Activated T-cell treated with anti-CD3 and anti-CD28 coated beads for 4 hours (primary cell): Measurements from ENCODE around the gene SLC34A3.

Source experiments
- DNase-seq: peaks from one replicate; pipeline ENCODE4 v3.0.0-alpha.2; 2020

Gene SLC34A3

GRCh38 chr9:137218754-137219271, 11.9 kb upstream of the SLC34A3 start:
- DNase-seq, result no peak

- no peak for DNase-seq
Observed at GRCh38 chr9:137219757-137220316, 10.9 kb upstream of the SLC34A3 start.

- no peak for DNase-seq
Observed at GRCh38 chr9:137220317-137221094, 10.2 kb upstream of the SLC34A3 start.

- no peak for DNase-seq
Observed at GRCh38 chr9:137221095-137221505, 9.6 kb upstream of the SLC34A3 start.

- no peak for DNase-seq
Observed at GRCh38 chr9:137221506-137222111, 9.1 kb upstream of the SLC34A3 start.

GRCh38 chr9:137222190-137223077, 8.3 kb upstream of the SLC34A3 start, which contains the start of gene RNF208:
TSS of gene RNF208 (minus strand) at chr9:137222240. CDS start at chr9:137221212, 1,028 bp downstream.
- DNase-seq, result no peak

DNA sequence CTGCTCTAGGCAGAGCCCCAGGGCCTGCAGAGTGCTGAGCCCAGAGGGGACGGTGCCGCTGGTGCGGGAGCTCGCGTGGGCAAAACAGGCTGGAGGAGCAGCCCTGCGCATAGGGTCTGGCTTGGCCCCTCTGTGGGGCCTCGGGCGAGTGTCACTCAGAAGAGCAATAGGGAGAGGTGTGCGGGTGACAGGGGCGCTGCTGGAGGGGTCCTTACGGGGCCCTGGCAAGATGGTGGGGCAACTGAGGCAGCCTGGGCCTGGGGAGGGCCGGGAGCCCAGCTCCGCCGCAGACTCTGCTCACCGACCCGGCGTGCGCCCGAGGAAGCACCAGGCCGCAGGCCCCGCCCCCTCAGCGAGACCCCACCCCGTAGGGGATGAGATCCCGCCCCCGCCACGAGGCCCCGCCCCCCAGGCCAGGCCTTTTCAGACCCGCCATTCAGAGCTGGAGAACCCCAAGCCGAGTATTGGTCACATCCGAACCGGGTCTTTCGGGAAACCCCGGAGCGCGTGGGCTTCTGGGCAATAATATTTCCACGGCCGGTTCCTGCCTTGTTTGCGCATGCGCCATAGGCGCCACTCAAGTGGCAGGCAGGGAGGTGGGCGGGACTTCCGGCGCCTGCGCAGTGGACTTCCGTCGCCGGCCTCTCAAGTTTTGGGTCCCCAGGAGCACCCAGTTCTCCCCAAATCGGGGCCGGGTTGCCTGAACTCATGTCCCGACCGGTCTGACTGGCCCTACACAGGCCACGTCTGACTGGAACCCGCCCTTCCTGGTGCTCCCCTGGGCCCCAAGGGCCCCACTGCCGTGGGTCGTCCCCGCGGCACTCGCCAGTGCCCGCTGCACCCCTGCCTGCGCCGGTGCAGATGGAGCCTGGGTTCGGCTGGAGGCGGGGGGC, 7.4 kb upstream of the SLC34A3 start:
- peak; percentile 99 for DNase-seq

- no peak for DNase-seq
Observed at GRCh38 chr9:137224830-137225694, 5.6 kb upstream of the SLC34A3 start, which contains the start of gene CYSRT1. TSS of gene CYSRT1 (plus strand) at chr9:137225174. CDS start at chr9:137225622, 448 bp downstream.

DNA sequence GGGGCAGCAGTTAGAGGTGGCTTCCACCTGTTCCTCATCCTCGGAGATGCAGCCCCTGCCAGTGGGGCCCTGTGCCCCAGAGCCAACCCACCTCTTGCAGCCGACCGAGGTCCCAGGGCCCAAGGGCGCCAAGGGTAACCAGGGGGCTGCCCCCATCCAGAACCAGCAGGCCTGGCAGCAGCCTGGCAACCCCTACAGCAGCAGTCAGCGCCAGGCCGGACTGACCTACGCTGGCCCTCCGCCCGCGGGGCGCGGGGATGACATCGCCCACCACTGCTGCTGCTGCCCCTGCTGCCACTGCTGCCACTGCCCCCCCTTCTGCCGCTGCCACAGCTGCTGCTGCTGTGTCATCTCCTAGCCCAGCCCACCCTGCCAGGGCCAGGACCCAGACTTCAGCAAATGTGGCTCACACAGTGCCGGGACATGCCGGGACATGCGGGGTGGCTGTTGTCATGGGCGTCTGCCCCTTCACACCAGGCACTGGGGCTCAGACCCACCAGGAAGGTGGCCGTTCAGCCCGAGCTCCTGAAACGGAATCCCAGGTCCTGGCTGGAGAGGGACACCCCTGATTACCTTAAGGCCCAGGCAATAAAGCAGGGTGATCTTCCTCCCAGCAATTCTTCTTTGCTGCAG, 4.9 kb upstream of the SLC34A3 start:
- no peak for DNase-seq

GRCh38 chr9:137226338-137227053, 4.2 kb upstream of the SLC34A3 start:
- no peak for DNase-seq

DNA sequence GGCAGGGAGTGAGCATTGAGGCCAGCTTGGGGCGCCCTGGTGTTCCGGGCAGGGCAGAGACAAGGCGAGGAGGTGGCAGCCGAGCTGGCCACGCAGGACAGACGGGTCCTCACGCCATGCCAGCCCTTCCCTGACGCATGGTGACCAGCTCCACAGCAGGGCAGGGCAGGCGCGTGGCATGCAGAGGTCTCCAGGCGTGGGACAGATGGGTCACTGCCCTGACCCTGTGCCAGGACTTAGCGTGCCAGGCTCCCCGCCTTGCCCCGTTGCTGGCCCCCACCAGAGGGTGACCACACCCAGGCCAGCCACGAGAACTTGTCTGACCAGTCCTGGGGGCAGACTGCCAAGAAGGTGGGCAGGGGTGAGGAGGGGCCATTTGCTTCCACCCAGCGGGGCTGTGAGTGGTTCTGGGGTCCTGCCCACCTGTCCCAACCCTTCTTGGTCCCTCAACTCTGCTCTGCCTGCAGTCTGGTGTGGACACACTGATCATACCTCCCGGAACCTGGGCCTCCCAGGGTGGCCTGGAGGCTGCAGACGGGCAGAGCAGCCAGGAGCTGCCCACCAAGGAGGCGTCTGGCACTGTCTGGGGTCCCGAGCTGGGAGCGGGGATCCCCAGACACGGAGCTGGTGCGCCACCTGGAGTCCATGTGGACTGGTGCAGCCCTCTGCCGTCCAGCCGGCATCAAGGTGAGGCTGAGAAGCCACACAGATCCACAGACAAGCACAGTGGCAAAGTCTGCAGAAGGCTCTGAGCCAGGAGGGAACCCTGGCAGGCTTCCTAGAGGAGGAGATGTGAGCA, 3.4 kb upstream of the SLC34A3 start, which contains the start of gene RNF224:
TSS of gene RNF224 (plus strand) at position 449 of the 799 bp plus-strand sequence. CDS start 834 bp downstream, outside the sequence.
- DNase-seq, result peak; percentile 76

GRCh38 chr9:137227853-137228505, 2.7 kb upstream of the SLC34A3 start:
- DNase-seq, result no peak

DNA sequence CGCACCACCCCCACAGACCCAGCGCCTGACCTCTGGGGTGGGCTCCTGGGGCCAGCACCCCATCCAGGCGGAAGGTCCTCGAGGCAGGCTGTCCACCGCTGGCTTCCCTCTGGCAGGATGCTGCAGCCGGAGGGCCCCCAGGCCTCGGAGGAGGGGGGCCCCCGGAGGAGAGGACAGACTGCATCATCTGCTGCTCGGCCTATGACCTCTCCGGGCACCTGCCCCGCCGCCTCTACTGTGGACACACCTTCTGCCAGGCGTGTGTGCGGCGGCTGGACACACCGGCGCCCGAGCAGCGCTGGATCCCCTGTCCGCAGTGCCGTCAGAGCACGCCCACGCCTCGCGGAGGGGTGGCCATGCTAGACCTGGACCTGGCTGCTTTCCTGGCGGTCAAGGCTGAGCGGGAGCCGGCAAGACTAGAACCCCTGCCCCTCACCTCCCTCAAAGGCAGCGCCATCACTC, 2.2 kb upstream of the SLC34A3 start:
- no peak for DNase-seq

- no peak for DNase-seq
Observed at GRCh38 chr9:137228968-137229896, 1.5 kb upstream of the SLC34A3 start.

GRCh38 chr9:137229903-137230704, 597 bp upstream of the SLC34A3 start:
- no peak for DNase-seq
